GM23248 (cell line): ENCODE data around the gene CCDC17. TPM values are rescaled to one million over a fixed set of nuclear protein-coding genes. Genes with fewer than 3 reads are reported as not detected.
A peak's percentile ranks its signal among the peaks of the same experiment; 100 is the strongest.

Source experiments
- DNase-seq: peaks from one replicate; pipeline ENCODE4 v3.0.0-alpha.2; 2015
- H2AFZ ChIP-seq: fragments of 200-600 bp; sonication (generic); 2 replicates; pipeline ENCODE4 v1.6.1; 2016; ENCODE audit warnings: antibody characterized with exemption
- H3F3A ChIP-seq: fragments of 200-600 bp; sonication (generic); 2 replicates; pipeline ENCODE4 v1.6.1; 2016; ENCODE audit warnings: mild to moderate bottlenecking, antibody characterized with exemption, mixed run types; ENCODE audit not compliant: insufficient read depth
- H3K27ac ChIP-seq: fragments of 200-600 bp; sonication (generic); 2 replicates; pipeline ENCODE4 v1.5.1; 2016; ENCODE audit warnings: mild to moderate bottlenecking
- H3K27me3 ChIP-seq: fragments of 200-600 bp; sonication (generic); replicated peaks from 2 replicates; pipeline ENCODE4 v1.6.1; 2016; ENCODE audit warnings: mild to moderate bottlenecking; ENCODE audit not compliant: insufficient read depth
- H3K36me3 ChIP-seq: fragments of 200-600 bp; sonication (generic); 2 replicates; pipeline ENCODE4 v1.6.1; 2016; ENCODE audit warnings: low read depth, mild to moderate bottlenecking
- H3K4me1 ChIP-seq: fragments of 200-600 bp; sonication (generic); 2 replicates; pipeline ENCODE4 v1.6.1; 2016; ENCODE audit warnings: mild to moderate bottlenecking; ENCODE audit not compliant: insufficient read depth
- H3K4me2 ChIP-seq: fragments of 200-600 bp; sonication (generic); one replicate; pipeline ENCODE4 v1.6.1; 2016; ENCODE audit warnings: mild to moderate bottlenecking; ENCODE audit not compliant: unreplicated experiment
- H3K4me3 ChIP-seq: fragments of 200-600 bp; sonication (generic); 2 replicates; pipeline ENCODE4 v1.5.1; 2016; ENCODE audit warnings: mild to moderate bottlenecking
- H3K79me2 ChIP-seq: fragments of 200-600 bp; sonication (generic); 2 replicates; pipeline ENCODE4 v1.6.1; 2016; ENCODE audit warnings: mild to moderate bottlenecking; ENCODE audit not compliant: insufficient read depth
- H3K9ac ChIP-seq: fragments of 200-600 bp; sonication (generic); 2 replicates; pipeline ENCODE4 v1.6.1; 2016; ENCODE audit warnings: mild to moderate bottlenecking
- H3K9me2 ChIP-seq: fragments of 200-600 bp; sonication (generic); 2 replicates; pipeline ENCODE4 v1.6.1; 2016; ENCODE audit warnings: mixed run types, mild to moderate bottlenecking, moderate library complexity; ENCODE audit not compliant: insufficient read depth
- H3K9me3 ChIP-seq: fragments of 200-600 bp; sonication (generic); one replicate; pipeline ENCODE4 v1.6.1; 2017; ENCODE audit warnings: low read depth
- H4K20me1 ChIP-seq: fragments of 200-600 bp; sonication (generic); 2 replicates; pipeline ENCODE4 v1.6.0; 2016; ENCODE audit not compliant: insufficient read depth
- EZH2 ChIP-seq: fragments of 200-600 bp; sonication (generic); IDR thresholded peaks from 2 replicates; pipeline ENCODE4 v1.6.1; 2018; ENCODE audit warnings: antibody characterized with exemption, mild to moderate bottlenecking; ENCODE audit not compliant: insufficient read depth, poor library complexity, severe bottlenecking
- EZH2phosphoT487 ChIP-seq: fragments of 200-600 bp; sonication (generic); IDR thresholded peaks from 2 replicates; pipeline ENCODE4 v1.6.1; 2018; ENCODE audit warnings: antibody characterized with exemption, moderate library complexity, mild to moderate bottlenecking, low read depth; ENCODE audit not compliant: insufficient read depth
- WGBS, 2 experiments: methylation state at CpG; one replicate each; pipeline ENCODE4 v1.1.6; 2015 to 2017; ENCODE audit warnings: low lambda C conversion rate in 2 of 2, low coverage in 1 of 2; ENCODE audit errors: missing lambda C conversion rate in 2 of 2; 5-methylcytosine and 5-hydroxymethylcytosine counted together
- in situ Hi-C: fragments of 300-500 bp; cut with MboI; formaldehyde crosslinking; loops from 2 replicates; pipeline ENCODE4 v1.15.0; 2020
- polyA plus RNA-seq: library from polyadenylated mRNA; unstranded; fragments of >200 nt; fragmentation: Nextera tagmentation; extraction: Ambion mirVana; gene quantifications from 2 replicates; pipeline ENCODE4 v1.2.1, GENCODE V29; 2016
- total RNA-seq: library from RNA; depleted of rRNA; stranded (reverse); fragments of >200 nt; shearing (Covaris generic); gene quantifications from 2 replicates; pipeline ENCODE4 v1.2.3, GENCODE V29; 2014

The CCDC17 gene
- total and polyA plus RNA-seq, 2 experiments from 2014 or later = 0.25 to 1.4 TPM

DNA sequence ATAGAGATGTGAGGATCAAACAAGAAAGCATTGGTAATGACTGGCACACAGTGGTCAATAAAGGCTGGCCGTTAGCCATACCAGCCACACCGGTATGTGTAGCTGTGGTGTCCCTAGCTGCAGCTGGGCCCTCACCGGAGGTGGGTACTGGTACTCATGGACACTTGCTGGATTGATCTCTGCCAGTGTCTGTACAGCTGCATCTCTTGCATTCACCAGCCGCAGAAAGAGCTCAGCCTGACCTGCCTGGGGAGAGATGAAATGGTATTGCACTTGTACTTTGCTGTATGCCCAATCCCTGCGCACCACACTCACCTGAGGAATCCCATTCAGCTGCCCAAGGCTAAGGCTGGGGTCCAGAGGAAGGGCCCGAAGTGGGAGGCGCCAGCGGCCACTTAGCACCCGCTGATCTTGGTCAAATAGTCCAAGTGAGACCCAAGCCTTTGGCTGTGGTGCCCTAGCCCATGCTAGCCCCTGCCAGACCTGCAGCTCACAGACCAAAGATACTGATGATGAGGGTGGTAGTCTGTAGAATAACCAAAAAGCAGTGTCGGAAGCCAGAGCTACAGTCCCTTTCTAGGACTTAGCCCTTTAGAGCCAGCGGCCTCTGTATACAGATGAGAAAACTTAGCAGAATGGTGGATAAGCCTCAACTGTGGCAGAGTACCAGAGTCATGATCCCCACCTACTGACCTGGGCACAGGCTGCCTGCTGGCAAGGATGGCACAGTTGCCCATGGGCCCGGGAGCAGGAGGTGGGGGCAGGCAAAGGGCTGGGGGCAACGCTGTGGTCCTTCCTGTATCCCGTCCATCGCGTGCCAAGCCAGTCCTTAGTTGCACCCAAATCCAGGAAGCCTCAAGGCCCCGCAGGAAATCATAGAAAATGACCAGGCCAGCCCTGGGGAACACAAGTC, 3.0 kb downstream of the CCDC17 start:
- Histone ChIP-seq H3K79me2 (no peaks in the 10 kb centered on the region), H3K4me2 (no peak overlapping the region), H3F3A (peaks cover 18% of the 10 kb centered on the region), H4K20me1 (no peaks in the 10 kb centered on the region), H3K9ac (no peak overlapping the region), H3K4me3 (no peak overlapping the region), H3K36me3 (peaks cover 15% of the 10 kb centered on the region), H3K9me2 (no peaks in the 10 kb centered on the region), H3K27me3 (no peaks in the 10 kb centered on the region), H3K27ac (no peak overlapping the region), H2AFZ (no peak overlapping the region), H3K4me1 (no peaks in the 10 kb centered on the region), H3K9me3 (no peaks in the 10 kb centered on the region)
- TF ChIP-seq EZH2phosphoT487 (no peak), EZH2 (no peak)
- no peak for DNase-seq
- in situ Hi-C loops = no loop called here
- WGBS, 2 experiments = 86 to 89% methylated on average over 16 to 17 of the region's 17 CpGs

DNA sequence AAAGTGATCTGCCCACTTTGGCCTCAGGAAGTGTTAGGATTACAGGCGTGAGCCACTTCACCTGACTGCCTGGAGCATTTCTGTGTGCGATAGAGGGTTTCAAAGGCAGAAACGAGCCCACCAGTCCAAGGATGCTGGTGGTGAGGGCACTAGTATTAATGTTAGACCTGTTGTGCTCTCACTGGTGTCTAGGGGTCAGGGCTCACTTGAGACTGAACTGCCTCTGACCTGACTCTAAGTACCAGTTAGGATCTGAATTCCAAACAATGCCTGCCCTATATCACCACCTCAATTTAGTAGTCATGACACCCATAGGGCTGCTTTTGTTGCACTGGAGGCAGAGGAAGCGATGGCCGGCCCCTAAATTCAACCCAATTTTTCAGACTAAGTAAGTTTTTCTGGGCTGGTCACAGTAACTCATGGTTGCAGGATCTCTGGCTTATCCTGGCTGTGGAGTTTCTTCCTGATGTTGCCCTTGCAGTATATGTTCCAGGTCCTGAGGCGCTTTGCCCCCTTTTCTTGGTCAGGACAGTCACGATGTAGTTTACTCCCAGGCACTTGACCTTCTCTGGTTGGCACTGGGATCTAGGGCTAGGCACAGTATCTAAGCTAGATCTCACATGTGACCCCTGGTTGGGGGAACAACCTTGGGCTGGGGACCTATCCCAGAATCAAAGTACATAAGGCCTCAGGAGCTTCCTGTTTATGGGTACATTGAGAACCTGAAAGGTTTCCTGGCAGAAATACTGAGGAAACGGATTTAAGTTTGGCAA, 4.5 kb downstream of the CCDC17 start:
- TF ChIP-seq EZH2phosphoT487 (no peak), EZH2 (no peak)
- no peaks in the 10 kb centered on the region for H3K9me3 ChIP-seq
- no peaks in the 10 kb centered on the region for H3K27me3 ChIP-seq
- H3K9ac ChIP-seq = no peak overlapping the region
- H3K4me3 ChIP-seq = no peak overlapping the region
- no peaks in the 10 kb centered on the region for H3K9me2 ChIP-seq
- 70 to 73% methylated on average over 8 of the region's 8 CpGs for WGBS, 2 experiments
- no peaks in the 10 kb centered on the region for H3K79me2 ChIP-seq
- peaks cover 25% of the 10 kb centered on the region for H3K36me3 ChIP-seq
- no peak overlapping the region for H3K4me2 ChIP-seq
- H2AFZ ChIP-seq = no peak overlapping the region
- no peak for DNase-seq
- no peaks in the 10 kb centered on the region for H3K4me1 ChIP-seq
- no peaks in the 10 kb centered on the region for H4K20me1 ChIP-seq
- in situ Hi-C loops = no loop called here
- H3K27ac ChIP-seq = no peak overlapping the region
- H3F3A ChIP-seq = peaks cover 22% of the 10 kb centered on the region

GRCh38 chr1:45617618-45618017, 6.2 kb downstream of the CCDC17 start:
- no peaks in the 10 kb centered on the region for H4K20me1 ChIP-seq
- no peak overlapping the region for H3K9ac ChIP-seq
- no peak overlapping the region for H3K27ac ChIP-seq
- TF ChIP-seq EZH2phosphoT487 (no peak), EZH2 (no peak)
- H3K79me2 ChIP-seq = no peaks in the 10 kb centered on the region
- in situ Hi-C loops = no loop called here
- DNase-seq = peak; percentile 41
- H3K4me1 ChIP-seq = no peaks in the 10 kb centered on the region
- H3K36me3 ChIP-seq = peaks cover 30% of the 10 kb centered on the region
- H3K9me2 ChIP-seq = no peaks in the 10 kb centered on the region
- H3K27me3 ChIP-seq = no peaks in the 10 kb centered on the region
- H3K9me3 ChIP-seq = no peaks in the 10 kb centered on the region
- 49 to 53% methylated on average over 4 of the region's 4 CpGs for WGBS, 2 experiments
- no peak overlapping the region for H3K4me2 ChIP-seq
- H3F3A ChIP-seq = peaks cover 15% of the 10 kb centered on the region
- no peak overlapping the region for H3K4me3 ChIP-seq
- no peak overlapping the region for H2AFZ ChIP-seq

DNA sequence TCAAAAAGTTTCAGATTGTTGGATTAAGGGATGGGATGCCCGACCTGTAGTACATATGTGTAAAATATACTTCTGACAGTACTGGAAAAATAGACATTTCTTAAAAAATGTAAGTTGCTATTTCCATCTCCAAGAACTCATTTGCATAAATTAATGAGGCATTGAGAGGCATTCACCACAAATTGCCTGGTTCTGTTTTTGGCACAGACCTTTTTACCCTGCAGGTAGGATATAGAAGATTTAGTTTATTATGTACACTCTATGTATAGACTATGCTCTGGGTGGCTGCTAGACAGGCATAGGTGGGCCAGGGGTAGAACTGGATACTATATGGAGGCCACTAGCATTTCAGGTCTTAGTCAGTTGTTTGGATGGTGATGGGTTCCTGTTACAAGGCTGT, 8.0 kb downstream of the CCDC17 start:
- H3K9ac ChIP-seq = no peak overlapping the region
- no peak for DNase-seq
- in situ Hi-C loops = no loop called here
- TF ChIP-seq EZH2phosphoT487 (no peak), EZH2 (no peak)
- H3K9me3 ChIP-seq = no peaks in the 10 kb centered on the region
- no peaks in the 10 kb centered on the region for H3K27me3 ChIP-seq
- no peak overlapping the region for H3K4me3 ChIP-seq
- H3F3A ChIP-seq = peaks cover 15% of the 10 kb centered on the region
- H3K27ac ChIP-seq = no peak overlapping the region
- no peaks in the 10 kb centered on the region for H3K79me2 ChIP-seq
- H3K4me2 ChIP-seq = no peak overlapping the region
- no peaks in the 10 kb centered on the region for H3K9me2 ChIP-seq
- no peaks in the 10 kb centered on the region for H3K4me1 ChIP-seq
- 91 to 100% methylated on average over 1 of the region's 1 CpG for whole genome bisulfite sequencing, 2 experiments
- no peaks in the 10 kb centered on the region for H4K20me1 ChIP-seq
- H3K36me3 ChIP-seq = peaks cover 30% of the 10 kb centered on the region
- H2AFZ ChIP-seq = no peak overlapping the region
